Gastroesophageal sphincter (tissue), 3 donors: Measurements from ENCODE around the gene THSD4.

Experiments
- CTCF ChIP-seq, 4 experiments: fragments of 200-600 bp in 2 of 4; fragments of 450-650 bp in 2 of 4; sonication (generic) in 1 of 4; IDR thresholded peaks; one replicate each; pipeline ENCODE4 v1.5.1; 2017 to 2019; ENCODE audit warnings: antibody characterized with exemption in 4 of 4, mild to moderate bottlenecking in 2 of 4, moderate library complexity in 2 of 4
- EP300 ChIP-seq: sonication (generic); formaldehyde crosslinking; IDR thresholded peaks from one replicate; pipeline ENCODE4 v1.6.1; 2017; ENCODE audit warnings: antibody characterized with exemption, mild to moderate bottlenecking
- POLR2A ChIP-seq, 2 donors: fragments of 450-650 bp; IDR thresholded peaks; one replicate each; pipeline ENCODE4 v1.6.1; 2017; ENCODE audit warnings: antibody characterized with exemption in 2 of 2, mild to moderate bottlenecking in 2 of 2, moderate library complexity in 1 of 2
- POLR2AphosphoS5 ChIP-seq: sonication (generic); formaldehyde crosslinking; IDR thresholded peaks from one replicate; pipeline ENCODE4 v1.6.1; 2017; ENCODE audit warnings: antibody characterized with exemption

- TF ChIP-seq CTCF (IDR thresholded peaks at IDR 0.05), result no peak
- TF ChIP-seq POLR2A (IDR thresholded peaks at IDR 0.05), result no peak
- TF ChIP-seq EP300, result no peak
- no peak for TF ChIP-seq POLR2AphosphoS5
Observed at GRCh38 chr15:71333839-71334238, 218.6 kb downstream of the THSD4 start.
